Measurements from ENCODE around the gene HPS1.

DNA sequence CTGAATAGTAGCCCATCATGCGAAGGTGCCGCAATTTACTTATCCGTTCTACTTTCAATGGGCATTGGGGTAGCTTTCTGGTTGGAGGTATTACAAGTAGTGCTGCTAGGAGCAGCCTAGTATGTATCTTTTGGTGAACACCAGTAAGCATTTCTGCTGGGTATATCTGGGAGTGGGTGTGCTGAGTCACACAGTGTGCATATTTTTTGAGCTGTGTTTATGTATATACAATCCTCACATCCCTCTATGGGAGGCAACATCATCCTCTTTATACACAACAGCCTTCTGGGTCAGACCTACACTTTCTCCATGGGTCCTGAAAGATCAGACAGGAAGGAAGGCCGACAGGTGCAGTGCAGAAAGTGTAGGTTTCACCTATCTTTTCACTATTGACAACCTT lies 68.0 kb downstream of the HPS1 start:
- TF ChIP-seq, protein P1, sequence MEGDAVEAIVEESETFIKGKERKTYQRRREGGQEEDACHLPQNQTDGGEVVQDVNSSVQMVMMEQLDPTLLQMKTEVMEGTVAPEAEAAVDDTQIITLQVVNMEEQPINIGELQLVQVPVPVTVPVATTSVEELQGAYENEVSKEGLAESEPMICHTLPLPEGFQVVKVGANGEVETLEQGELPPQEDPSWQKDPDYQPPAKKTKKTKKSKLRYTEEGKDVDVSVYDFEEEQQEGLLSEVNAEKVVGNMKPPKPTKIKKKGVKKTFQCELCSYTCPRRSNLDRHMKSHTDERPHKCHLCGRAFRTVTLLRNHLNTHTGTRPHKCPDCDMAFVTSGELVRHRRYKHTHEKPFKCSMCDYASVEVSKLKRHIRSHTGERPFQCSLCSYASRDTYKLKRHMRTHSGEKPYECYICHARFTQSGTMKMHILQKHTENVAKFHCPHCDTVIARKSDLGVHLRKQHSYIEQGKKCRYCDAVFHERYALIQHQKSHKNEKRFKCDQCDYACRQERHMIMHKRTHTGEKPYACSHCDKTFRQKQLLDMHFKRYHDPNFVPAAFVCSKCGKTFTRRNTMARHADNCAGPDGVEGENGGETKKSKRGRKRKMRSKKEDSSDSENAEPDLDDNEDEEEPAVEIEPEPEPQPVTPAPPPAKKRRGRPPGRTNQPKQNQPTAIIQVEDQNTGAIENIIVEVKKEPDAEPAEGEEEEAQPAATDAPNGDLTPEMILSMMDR (IDR thresholded peaks at IDR 0.05; ENCODE audit: insufficient read depth, low read length, poor library complexity, severe bottlenecking) = no peak
- TF ChIP-seq EZH2phosphoT487 (conservative IDR thresholded peaks at IDR 0.05; ENCODE audit: low read length) = no peak

All from SU-DHL-6 (cell line).